DND-41 (cell line): Measurements from ENCODE around the gene DPH1.

Source experiments
- CTCF ChIP-seq: IDR thresholded peaks from 2 replicates; pipeline ENCODE4 v1.5.1; 2012; ENCODE audit warnings: borderline replicate concordance, low read length, moderate library complexity, mild to moderate bottlenecking; ENCODE audit not compliant: poor library complexity, severe bottlenecking; ENCODE audit errors: extremely low read depth
- EZH2 ChIP-seq: IDR thresholded peaks from 3 replicates; pipeline ENCODE4 v1.6.1; 2012; ENCODE audit warnings: borderline replicate concordance, low read depth, mild to moderate bottlenecking, moderate library complexity, low read length, inconsistent platforms; ENCODE audit not compliant: severe bottlenecking

- TF ChIP-seq EZH2 (no peak), CTCF (no peak)
Measured at GRCh38 chr17:1989135-1989534, 40.8 kb upstream of the DPH1 start.
